Gastrocnemius medialis (tissue), 4 donors: Measurements from ENCODE around the gene NDNF.

Experiments used
- POLR2A ChIP-seq, 2 donors: fragments of 450-650 bp; IDR thresholded peaks; one replicate each; pipeline ENCODE4 v1.6.1; 2017; ENCODE audit warnings: antibody characterized with exemption in 2 of 2, mild to moderate bottlenecking in 2 of 2, moderate library complexity in 2 of 2
- TF ChIP-seq, protein P1 (sequence below), 5 experiments: fragments of 450-650 bp in 3 of 5; fragments of 200-600 bp in 2 of 5; sonication (generic) in 2 of 5; IDR thresholded peaks in 4 of 5; conservative IDR thresholded peaks in 1 of 5; 1 replicate in 4 of 5; 2 replicates in 1 of 5; pipeline ENCODE4 v1.5.1; 2016 to 2019; ENCODE audit warnings: antibody characterized with exemption in 5 of 5, mild to moderate bottlenecking in 3 of 5, moderate library complexity in 3 of 5

DNA sequence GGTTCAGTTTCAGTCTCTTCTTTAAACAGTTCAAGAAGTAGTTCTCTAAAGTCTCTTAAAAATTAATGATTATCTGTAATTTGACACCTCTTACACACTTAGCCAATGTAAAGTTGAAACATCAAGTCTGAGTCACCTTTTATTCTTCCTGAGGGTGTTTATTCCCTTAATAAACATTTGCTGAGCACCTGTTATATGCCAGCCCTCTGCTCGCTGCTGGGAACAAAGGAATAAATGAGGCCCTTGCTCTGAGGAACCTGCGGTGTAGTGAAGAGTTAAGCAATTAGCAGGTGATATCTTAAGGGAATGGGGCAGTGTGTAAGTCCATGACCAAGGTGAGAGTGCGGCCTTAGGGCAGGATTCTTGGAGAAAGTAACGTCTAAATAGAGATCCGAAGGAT lies 5.2 kb upstream of the NDNF start:
- TF ChIP-seq POLR2A (IDR thresholded peaks at IDR 0.05), result no peak
- TF ChIP-seq, protein P1, sequence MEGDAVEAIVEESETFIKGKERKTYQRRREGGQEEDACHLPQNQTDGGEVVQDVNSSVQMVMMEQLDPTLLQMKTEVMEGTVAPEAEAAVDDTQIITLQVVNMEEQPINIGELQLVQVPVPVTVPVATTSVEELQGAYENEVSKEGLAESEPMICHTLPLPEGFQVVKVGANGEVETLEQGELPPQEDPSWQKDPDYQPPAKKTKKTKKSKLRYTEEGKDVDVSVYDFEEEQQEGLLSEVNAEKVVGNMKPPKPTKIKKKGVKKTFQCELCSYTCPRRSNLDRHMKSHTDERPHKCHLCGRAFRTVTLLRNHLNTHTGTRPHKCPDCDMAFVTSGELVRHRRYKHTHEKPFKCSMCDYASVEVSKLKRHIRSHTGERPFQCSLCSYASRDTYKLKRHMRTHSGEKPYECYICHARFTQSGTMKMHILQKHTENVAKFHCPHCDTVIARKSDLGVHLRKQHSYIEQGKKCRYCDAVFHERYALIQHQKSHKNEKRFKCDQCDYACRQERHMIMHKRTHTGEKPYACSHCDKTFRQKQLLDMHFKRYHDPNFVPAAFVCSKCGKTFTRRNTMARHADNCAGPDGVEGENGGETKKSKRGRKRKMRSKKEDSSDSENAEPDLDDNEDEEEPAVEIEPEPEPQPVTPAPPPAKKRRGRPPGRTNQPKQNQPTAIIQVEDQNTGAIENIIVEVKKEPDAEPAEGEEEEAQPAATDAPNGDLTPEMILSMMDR (IDR thresholded peaks at IDR 0.05 in 4 of 5, conservative IDR thresholded peaks at IDR 0.05 in 1 of 5), result no peak
